C4-2B (cell line): Measurements from ENCODE around the gene DOCK9.

Experiments used
- ZFX ChIP-seq: fragments of 450-650 bp; IDR thresholded peaks from 2 replicates; pipeline ENCODE4 v1.6.1; 2017
- TF ChIP-seq, protein P1 (sequence below): fragments of 450-650 bp; conservative IDR thresholded peaks from 2 replicates; pipeline ENCODE4 v1.5.1; 2017; ENCODE audit warnings: mild to moderate bottlenecking

GRCh38 chr13:98798849-98799645 is 178.8 kb downstream of the DOCK9 start:
- TF ChIP-seq, protein P1, sequence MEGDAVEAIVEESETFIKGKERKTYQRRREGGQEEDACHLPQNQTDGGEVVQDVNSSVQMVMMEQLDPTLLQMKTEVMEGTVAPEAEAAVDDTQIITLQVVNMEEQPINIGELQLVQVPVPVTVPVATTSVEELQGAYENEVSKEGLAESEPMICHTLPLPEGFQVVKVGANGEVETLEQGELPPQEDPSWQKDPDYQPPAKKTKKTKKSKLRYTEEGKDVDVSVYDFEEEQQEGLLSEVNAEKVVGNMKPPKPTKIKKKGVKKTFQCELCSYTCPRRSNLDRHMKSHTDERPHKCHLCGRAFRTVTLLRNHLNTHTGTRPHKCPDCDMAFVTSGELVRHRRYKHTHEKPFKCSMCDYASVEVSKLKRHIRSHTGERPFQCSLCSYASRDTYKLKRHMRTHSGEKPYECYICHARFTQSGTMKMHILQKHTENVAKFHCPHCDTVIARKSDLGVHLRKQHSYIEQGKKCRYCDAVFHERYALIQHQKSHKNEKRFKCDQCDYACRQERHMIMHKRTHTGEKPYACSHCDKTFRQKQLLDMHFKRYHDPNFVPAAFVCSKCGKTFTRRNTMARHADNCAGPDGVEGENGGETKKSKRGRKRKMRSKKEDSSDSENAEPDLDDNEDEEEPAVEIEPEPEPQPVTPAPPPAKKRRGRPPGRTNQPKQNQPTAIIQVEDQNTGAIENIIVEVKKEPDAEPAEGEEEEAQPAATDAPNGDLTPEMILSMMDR = no peak
- no peak for TF ChIP-seq ZFX
